Measurements from ENCODE around the gene SRR. TPM values are rescaled to one million over a fixed set of nuclear protein-coding genes. Genes with fewer than 3 reads are reported as not detected.

Gene SRR
- total and polyA plus RNA-seq, 8 donors: 9.2 to 27.0 (median 22.8) TPM

GRCh38 chr17:2372180-2372579, 68.4 kb downstream of the SRR start:
- peaks cover 0 to 66% of the 10 kb centered on the region in 2 donors for H3K36me3 ChIP-seq
- no peak for ATAC-seq

DNA sequence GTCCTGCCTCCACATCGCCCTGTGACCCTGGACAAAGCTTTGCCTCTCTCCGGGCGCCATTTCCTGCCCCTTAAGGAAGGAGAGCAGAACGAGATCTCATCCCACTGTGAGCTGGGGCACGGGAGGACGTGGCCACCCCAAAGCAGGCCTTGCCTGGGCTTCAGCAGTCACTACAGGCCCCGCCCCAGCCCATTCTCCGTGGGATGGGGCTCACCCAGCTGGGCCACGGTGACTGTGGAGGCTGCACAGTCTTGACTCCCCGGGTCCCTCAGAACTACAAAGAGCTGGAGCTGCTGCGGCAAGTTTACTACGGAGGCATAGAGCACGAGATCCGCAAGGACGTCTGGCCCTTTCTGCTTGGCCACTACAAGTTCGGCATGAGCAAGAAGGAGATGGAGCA, 68.9 kb downstream of the SRR start:
- ATAC-seq: no peak
- Histone ChIP-seq H3K27me3 (no peaks in the 10 kb centered on the region), H3K27ac (no peak overlapping the region), H3K4me3 (no peak overlapping the region), H3K9me3 (no peaks in the 10 kb centered on the region), H3K4me1 (peaks cover 0 to 7% of the 10 kb centered on the region in 2 donors), H3K36me3 (peaks cover 0 to 71% of the 10 kb centered on the region in 2 donors)
- intact Hi-C loops (cut with DNase I): no loop called here
- no peak for TF ChIP-seq CTCF (IDR thresholded peaks at IDR 0.05)
- DNase-seq: no peak

More at GRCh38 chr17:2372180-2372579, 68.4 kb downstream of the SRR start:
- H3K27ac ChIP-seq: no peak overlapping the region
- no peaks in the 10 kb centered on the region for H3K27me3 ChIP-seq
- DNase-seq: no peak
- no peak overlapping the region for H3K4me3 ChIP-seq
- peaks cover 0 to 7% of the 10 kb centered on the region in 2 donors for H3K4me1 ChIP-seq
- intact Hi-C loops (cut with DNase I): no loop called here
- TF ChIP-seq CTCF (IDR thresholded peaks at IDR 0.05): no peak
- H3K9me3 ChIP-seq: no peaks in the 10 kb centered on the region

- Histone ChIP-seq H3K27ac (no peak overlapping the region), H3K36me3 (peaks cover 0 to 76% of the 10 kb centered on the region in 2 donors), H3K27me3 (no peaks in the 10 kb centered on the region), H3K4me1 (peaks cover 0 to 7% of the 10 kb centered on the region in 2 donors), H3K9me3 (no peaks in the 10 kb centered on the region), H3K4me3 (no peak overlapping the region)
- no peak for TF ChIP-seq CTCF (IDR thresholded peaks at IDR 0.05)
- no peak for ATAC-seq
- DNase-seq: no peak
- intact Hi-C loops (cut with DNase I): no loop called here
Measured at GRCh38 chr17:2373179-2373578, 69.4 kb downstream of the SRR start.

Other genes with a start within 250 kb of the SRR start
- gene HIC1, start 248.8 kb upstream of the SRR start, total RNA-seq: 10 to 100 TPM; 25.5 to 28.2 TPM
- 10 to 100 TPM; 17.4 to 37.5 (median 22.5) TPM for gene HIC1, start 248.8 kb upstream of the SRR start, polyA plus RNA-seq (ENCODE audit: insufficient read length in 6 of 6)
- 10 to 100 TPM; 27.7 to 32.3 TPM for gene SMG6, start 165 bp upstream of the SRR start, total RNA-seq
- gene SMG6, start 165 bp upstream of the SRR start, polyA plus RNA-seq (ENCODE audit: insufficient read length in 6 of 6): 10 to 100 TPM; 34.4 to 42.2 (median 38.7) TPM
- gene TSR1, start 32.5 kb downstream of the SRR start, total RNA-seq: 10 to 100 TPM; 16.2 to 27.2 TPM
- gene TSR1, start 32.5 kb downstream of the SRR start, polyA plus RNA-seq (ENCODE audit: insufficient read length in 6 of 6): 10 to 100 TPM; 33.8 to 38.2 (median 36.0) TPM
- gene SGSM2, start 33.6 kb downstream of the SRR start, total RNA-seq: 10 to 100 TPM; 43.6 to 52.7 TPM
- gene SGSM2, start 33.6 kb downstream of the SRR start, polyA plus RNA-seq (ENCODE audit: insufficient read length in 6 of 6): 100 to 1,000 TPM in 1 of 6 donors, 10 to 100 TPM in 5; 72.5 to 116 (median 90.1) TPM
- 10 to 100 TPM; 19.7 to 31.9 TPM for gene MNT, start 97.1 kb downstream of the SRR start, total RNA-seq
- gene MNT, start 97.1 kb downstream of the SRR start, polyA plus RNA-seq (ENCODE audit: insufficient read length in 6 of 6): 10 to 100 TPM; 10.9 to 20.5 (median 14.8) TPM
- 10 to 100 TPM; 25.1 to 30.6 TPM for gene METTL16, start 207.9 kb downstream of the SRR start, total RNA-seq
- gene METTL16, start 207.9 kb downstream of the SRR start, polyA plus RNA-seq (ENCODE audit: insufficient read length in 6 of 6): 10 to 100 TPM; 38.1 to 51.8 (median 39.7) TPM

Measured in left lung (tissue), 10 donors.